C4-2B (cell line): Measurements from ENCODE around the gene TSFM.

Experiments used
- ZFX ChIP-seq: fragments of 450-650 bp; IDR thresholded peaks from 2 replicates; pipeline ENCODE4 v1.6.1; 2017
- TF ChIP-seq, protein P1 (sequence below): fragments of 450-650 bp; conservative IDR thresholded peaks from 2 replicates; pipeline ENCODE4 v1.5.1; 2017; ENCODE audit warnings: mild to moderate bottlenecking

DNA sequence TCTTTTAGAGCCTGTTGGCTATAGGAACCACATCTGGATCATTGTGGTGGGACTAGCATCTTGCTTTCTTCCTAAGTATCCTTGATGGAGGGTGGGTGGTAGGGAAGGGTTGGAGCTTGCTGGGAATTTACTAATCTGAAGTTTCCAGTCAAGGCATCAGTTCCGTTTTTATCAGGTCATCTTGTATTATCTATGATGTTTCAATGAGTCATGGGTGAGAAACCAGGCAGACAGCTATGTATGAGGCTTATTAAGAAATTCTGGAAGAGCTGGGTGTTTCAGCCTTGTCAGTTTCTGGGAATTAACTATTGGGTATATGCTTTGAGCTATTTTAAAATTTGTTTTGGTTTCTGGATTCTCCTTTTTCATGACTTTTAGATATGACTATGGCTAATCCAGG is 11.3 kb downstream of the TSFM start:
- TF ChIP-seq, protein P1, sequence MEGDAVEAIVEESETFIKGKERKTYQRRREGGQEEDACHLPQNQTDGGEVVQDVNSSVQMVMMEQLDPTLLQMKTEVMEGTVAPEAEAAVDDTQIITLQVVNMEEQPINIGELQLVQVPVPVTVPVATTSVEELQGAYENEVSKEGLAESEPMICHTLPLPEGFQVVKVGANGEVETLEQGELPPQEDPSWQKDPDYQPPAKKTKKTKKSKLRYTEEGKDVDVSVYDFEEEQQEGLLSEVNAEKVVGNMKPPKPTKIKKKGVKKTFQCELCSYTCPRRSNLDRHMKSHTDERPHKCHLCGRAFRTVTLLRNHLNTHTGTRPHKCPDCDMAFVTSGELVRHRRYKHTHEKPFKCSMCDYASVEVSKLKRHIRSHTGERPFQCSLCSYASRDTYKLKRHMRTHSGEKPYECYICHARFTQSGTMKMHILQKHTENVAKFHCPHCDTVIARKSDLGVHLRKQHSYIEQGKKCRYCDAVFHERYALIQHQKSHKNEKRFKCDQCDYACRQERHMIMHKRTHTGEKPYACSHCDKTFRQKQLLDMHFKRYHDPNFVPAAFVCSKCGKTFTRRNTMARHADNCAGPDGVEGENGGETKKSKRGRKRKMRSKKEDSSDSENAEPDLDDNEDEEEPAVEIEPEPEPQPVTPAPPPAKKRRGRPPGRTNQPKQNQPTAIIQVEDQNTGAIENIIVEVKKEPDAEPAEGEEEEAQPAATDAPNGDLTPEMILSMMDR = no peak
- TF ChIP-seq ZFX = no peak
